CD4-positive, alpha-beta T cell treated with Interferon gamma for 1 hour (primary cell): ENCODE measurements around the gene PLEKHD1.
"Not testable (repeated sequence)": the region's sequence is repeated elsewhere in the genome, so short reads cannot be mapped to it uniquely, and the experiment has no call there.

ENCODE experiments used
- DNase-seq: peaks from one replicate; pipeline ENCODE4 v3.0.0-alpha.2; 2020

Gene PLEKHD1

DNA sequence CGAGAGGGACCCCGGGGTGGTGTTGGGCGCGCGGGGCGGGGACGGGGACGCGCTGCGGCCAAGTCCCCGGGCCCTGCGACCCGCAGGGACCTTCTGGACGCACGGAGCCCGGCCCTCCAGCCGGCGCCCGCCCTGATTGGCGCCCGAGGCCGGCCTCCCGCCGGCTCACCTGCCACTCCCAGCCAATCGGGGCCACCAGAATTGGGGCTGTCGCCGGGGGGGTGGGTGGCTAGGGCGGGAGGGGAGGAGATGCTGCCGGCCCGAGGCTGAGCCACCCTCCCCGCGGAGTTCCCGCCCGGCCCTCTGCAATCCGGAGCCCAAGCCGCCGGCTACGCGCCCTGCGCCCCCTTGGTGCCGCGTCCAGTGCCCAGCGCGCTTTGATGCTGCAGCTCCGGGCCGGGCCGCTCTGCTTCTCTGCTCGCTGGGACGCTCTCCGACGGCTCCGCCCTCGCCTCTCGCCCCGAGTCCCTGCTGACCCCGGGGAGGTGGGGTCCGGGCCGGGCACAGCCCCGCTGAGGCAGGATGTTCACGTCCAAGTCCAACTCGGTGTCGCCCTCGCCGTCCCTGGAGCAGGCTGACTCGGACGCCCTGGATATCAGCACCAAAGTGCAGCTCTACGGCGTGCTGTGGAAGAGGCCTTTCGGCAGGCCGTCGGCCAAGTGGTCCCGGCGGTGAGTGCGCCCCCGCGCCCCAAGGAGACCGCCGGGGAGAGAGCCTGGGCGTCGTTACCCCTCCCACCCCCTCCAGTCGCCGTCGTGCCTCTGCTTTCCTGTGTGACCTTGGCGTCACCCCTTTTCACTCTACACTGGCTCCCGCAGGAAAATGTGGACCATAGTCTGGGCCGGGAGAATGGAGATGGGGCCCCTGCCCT is at the start of gene PLEKHD1:
Gene PLEKHD1 (plus strand): TSS at position 285 of the 871 bp plus-strand sequence. CDS start 238 bp downstream, at position 523.
- DNase-seq: no peak

DNA sequence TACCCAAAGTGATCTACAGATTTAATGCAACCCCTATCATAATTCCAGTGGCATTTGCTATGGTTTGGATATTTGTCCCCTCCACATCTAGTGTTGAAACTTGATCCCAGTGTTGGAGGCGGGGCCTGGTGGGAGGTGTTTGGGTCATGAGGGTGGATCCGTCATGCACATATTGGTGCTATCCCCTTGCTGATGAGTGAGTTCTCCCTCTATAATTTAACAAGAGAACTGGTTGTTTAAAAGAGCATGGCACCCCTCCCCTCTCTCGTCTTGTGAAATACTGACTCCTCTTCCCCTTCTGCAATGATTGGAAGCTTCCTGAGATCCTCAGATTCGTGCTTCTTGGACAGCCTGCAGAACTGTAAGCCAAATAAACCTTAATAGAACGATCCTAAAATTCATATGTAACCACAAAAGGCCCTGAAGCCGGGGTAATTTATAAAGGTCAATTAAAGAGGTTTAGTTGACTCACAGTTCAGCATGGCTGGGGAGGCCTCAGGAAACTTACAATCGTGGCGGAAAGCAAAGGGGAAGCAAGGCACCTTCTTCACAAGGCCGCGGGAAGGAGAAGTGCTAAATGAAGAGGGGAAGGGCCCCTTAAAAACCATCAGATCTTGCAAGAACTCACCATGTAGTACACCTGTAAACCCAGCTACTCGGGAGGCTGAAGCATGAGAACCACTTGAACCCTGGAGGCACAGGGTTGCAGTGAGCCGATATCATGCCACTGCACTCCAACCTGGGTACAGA is 44.8 kb upstream of the PLEKHD1 start:
- DNase-seq: no peak

DNA sequence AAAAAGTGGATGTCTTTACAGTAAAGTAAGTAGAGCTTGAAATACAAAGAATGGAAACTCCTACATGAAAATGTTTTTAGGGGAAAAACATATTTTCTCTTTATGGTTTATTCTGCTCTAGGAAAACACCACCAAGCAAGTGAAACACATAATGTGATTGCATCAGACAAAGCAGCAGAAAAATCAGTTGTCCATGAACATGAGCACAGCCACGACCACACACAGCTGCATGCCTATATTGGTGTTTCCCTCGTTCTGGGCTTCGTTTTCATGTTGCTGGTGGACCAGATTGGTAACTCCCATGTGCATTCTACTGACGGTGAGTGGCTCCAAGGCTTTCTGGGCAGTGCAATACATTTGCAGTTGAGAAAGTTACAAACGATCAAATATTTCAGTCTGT is 42.6 kb upstream of the PLEKHD1 start:
- DNase-seq: no peak

DNA sequence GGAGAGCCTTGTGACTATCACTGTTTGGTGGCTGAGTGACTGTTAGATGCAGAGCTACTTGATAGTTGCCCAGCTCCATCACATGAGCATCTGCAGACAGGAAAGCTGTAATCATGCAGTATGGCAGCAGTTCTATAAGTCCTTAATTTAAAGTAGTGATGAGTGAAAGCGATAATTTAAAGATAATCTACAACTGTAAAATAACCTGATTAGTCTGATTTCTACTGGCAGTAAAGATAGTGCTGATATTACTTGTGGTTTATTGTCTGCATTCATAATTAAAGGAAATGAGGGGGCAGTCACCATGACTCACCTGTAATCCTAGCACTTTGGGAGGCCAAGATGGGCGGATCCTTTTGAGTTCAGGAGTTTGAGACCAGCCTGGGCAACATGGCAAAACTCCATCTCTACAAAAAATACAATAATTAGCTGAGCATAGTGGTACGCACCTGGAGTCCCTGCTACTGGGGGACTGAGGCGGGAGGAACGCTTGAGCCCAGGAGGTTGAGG is 41.2 kb upstream of the PLEKHD1 start:
- DNase-seq: no peak

DNA sequence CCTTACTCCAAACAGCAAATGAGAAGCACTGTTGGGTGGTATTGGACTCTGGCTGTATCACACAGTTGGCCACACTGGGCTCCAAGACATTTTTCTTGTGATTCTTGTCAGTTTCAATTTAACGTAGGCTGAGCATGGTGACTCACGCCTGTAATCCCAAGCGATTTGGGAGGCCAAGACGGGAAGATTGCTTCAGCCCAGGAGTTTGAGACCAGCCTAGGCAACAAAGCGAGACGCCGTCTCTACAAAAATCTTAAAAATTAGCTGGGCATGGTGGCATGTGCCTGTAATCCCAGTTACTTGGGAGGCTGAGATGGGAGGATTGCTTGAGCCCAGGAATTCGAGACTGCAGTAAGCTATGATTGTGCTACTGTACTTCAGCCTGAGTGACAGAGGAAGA is 35.3 kb upstream of the PLEKHD1 start:
- no peak for DNase-seq

DNA sequence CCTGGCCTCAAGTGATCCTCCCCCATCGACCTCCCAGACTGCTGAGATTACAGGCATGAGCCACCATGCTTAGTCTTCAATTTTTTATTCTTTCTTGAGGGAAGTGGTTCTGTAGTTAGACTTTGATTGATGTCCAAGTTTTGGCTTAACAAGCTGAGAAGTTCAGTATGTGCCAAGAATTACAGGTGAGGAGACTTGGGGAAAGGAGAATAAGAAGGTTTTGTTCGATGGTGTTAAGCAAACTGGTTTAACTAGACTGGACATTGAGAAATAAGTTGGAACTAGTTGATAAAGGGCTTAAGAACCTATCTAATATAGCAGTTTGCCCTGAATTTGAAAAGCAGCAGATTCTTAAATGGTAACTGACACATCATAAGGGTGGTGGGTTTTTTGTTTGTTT is 32.6 kb upstream of the PLEKHD1 start:
- no peak for DNase-seq

DNA sequence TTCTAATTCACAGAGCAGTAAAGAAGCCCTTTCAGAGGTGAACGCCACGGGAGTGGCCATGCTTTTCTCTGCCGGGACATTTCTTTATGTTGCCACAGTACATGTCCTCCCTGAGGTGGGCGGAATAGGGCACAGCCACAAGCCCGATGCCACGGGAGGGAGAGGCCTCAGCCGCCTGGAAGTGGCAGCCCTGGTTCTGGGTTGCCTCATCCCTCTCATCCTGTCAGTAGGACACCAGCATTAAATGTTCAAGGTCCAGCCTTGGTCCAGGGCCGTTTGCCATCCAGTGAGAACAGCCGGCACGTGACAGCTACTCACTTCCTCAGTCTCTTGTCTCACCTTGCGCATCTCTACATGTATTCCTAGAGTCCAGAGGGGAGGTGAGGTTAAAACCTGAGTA is 26.2 kb upstream of the PLEKHD1 start:
- no peak for DNase-seq

DNA sequence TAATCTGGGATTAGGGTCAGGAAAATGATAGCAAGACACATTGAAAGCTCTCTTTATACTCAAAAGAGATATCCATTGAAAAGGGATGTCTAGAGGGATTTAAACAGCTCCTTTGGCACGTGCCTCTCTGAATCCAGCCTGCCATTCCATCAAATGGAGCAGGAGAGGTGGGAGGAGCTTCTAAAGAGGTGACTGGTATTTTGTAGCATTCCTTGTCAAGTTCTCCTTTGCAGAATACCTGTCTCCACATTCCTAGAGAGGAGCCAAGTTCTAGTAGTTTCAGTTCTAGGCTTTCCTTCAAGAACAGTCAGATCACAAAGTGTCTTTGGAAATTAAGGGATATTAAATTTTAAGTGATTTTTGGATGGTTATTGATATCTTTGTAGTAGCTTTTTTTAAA is 25.4 kb upstream of the PLEKHD1 start:
- DNase-seq: no peak

DNA sequence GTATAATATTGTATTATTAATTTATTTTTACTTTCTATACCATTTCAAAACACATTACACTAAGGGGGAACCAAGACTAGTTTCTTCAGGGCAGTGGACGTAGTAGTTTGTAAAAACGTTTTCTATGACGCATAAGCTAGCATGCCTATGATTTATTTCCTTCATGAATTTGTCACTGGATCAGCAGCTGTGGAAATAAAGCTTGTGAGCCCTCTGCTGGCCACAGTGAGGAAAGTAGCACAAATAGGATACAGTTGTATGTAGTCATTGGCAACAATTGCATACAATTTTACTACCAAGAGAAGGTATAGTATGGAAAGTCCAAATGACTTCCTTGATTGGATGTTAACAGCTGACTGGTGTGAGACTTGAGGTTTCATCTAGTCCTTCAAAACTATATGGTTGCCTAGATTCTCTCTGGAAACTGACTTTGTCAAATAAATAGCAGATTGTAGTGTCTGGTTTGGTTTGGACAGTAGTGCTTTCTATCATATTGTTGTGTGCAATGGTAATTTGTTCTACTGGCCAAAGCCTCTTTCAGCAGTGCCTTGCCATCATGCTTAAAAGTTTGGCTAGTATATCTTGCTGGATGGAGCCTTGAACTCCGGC is 24.3 kb upstream of the PLEKHD1 start:
- peak; percentile 58 for DNase-seq

DNA sequence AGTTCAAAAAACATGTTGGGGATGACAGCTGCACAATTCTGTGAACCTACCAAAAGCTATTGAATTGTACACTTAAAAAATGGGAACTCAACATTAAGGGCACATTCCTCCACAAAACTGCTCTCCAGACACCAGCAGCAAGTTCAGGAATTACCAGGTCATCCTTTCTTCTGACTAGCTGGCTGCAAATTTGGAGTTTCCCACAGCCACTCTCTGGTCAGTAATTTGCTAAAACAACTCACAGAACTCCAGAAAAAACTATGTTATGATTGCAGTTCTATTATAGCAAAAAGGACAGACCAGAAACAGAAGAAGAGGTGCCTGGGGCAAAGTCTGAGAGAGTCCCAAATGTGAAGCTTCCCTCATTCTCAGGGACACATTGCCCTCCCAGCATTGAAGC is 20.1 kb upstream of the PLEKHD1 start:
- DNase-seq: no peak

DNA sequence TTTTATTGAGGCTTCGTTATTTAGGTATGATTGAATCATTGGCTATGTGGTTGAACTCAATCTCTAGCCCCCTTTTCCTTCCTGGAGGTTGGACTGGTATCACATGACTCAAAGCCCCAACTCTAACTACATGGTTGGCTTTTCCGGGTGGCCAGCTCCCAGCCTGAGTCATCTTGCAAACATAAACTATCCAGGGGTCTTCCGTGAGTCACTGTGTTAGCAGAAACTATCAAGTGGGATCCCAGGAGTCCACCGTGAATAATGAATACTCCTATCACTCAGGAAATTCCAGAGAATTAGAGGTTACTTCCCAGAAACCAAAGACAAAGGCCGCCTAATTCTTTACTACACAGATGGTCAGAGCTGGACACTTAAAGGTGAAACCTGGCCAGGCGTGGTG is 19.7 kb upstream of the PLEKHD1 start:
- no peak for DNase-seq

DNA sequence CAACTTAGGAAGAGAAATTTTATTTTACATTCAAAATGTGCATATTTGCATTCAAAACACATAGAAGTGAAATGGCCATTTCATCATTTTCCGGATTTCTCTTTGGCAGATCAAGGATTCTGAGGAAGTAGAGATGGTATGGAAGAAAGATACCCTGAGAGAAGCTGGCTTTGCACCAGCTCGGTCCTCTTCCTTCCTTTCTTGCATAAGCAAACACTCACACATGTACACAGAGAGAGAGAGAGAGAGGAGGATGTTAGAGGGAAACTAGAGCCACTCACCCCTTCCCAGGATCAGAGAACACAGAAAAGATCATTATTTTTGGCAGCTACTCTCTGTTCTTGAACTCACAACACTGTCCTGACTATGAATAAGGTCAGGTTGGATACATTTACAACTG is 15.6 kb upstream of the PLEKHD1 start:
- DNase-seq: no peak

DNA sequence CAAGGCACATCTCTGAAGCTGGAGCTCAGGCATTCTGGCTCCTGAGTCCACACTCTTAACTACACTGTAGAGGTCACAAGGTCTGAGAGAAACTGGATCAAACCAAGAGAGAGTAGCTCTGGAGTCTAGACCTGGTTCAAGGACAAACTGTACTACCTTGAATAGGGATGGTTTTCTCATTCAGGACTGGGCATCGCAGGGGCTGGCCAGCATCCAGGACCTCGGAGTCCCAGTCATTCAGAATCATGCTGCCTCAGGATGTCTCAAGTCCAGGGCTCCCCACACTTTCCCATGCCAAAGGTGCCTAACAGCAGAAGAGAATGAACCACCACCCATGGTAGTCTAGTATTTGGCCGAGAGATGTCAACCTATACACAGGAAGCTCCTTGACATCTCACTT is 13.1 kb upstream of the PLEKHD1 start:
- no peak for DNase-seq

DNA sequence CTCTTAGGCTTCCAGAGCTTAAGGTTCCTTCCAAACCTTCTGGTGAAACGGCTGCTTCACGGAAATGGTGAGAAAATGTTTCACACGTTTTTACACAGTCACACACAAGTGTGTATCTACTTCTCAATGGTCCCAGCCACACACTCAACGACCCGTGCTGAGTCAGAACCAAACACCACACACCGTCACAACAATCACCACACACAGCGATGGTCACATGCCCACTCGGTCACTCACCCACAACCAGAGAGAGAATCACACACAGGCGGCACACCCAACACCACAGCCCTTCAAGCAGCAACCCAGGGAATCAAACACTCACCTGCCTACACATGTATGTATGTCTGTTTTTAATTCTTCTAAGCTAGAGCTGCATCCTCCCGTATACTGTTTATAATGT is 12.6 kb upstream of the PLEKHD1 start:
- no peak for DNase-seq

DNA sequence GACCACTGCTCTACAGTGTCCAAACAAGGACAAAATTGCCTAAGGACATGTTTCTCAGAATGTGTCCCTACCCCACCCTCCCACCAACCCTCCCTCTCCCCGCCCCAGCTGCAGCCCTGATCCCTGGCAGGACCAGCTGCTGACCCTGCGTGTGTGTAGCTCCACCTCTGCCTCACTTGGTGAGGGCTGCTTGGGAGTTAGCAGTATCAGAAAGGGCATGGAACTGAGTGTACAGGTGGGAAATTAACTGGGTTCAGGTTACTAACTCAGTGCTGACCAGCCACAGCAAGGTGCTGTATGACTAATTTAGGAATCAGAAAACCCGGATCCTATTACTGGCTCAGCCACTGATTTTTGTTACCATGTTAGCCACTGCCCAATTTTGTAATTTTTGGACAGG is 11.3 kb upstream of the PLEKHD1 start:
- no peak for DNase-seq

DNA sequence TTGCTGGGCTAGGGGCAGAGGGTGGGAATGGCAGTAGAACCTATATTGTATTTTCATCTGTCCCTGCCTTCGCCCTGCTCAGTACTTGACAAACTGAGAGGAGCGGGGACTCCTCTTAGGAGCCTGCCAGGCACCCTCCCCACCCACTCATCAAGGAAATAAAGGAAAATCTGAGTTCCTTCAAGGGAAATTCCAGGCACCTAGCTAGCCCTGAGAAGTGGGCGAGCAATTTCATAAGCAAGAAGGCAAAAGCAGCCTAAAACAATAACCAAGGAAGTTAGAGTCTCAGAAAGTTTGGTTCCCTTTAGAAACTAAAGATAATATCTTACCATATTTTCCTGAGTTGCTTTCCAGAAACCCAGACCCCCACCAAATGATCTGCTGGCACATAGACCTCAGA is 10.6 kb upstream of the PLEKHD1 start:
- no peak for DNase-seq

DNA sequence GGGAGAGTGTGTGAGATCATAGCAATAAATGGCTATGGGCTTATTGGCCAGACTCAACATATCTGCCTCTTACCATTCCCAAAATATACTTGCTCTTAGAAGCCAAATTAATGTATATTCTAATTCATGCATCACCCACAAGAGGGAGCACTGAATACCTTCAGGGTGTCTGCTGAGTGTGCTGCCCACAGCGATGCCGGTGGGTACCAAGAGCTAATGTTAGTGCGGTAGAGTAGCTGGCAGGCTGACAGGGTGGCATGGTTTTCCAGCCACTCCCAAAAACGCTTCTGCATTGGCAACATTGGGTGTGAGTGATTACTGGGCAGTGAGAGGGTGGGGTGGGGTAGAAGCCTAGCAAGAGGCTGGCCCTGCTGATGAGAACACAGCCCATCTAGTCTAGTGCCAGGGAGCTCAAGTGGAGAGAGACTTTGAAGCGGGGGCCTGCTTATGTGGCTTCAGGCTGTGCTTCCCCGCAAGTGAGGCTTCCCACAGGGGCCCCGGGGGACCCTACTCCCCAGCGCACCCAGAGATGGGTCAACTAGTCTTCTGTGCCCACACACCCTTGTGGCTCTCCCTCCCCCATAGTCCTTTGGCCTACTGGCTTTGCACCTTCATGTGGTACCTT is 9.2 kb upstream of the PLEKHD1 start:
- no peak for DNase-seq

DNA sequence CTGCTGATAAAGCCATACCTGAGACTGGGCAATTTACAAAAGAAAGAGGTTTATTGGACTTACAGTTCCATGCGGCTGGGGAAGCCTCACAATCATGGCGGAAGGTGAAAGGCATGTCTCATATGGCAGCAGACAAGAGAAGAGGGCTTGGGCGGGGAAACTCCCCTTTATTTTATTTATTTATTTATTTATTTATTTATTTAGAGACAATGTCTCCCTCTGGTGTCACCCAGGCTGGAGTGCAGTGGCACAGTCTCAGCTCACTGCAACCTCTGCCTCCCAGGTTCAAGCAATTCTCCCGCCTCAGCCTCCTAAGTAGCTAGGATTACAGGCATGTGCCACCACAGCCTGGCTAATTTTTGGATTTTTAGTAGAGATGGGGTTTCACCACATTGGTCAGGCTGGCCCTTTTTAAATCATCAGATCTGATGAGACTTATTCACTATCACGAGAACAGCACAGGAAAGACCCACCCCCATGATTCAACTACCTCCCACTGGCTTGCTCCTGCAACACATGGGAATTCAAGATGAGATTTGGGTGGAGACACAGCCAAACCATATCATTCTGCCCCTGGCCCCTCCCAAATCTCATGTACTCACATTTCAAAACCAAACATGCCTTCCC is 7.6 kb upstream of the PLEKHD1 start:
- not testable (repeated sequence) for DNase-seq

DNA sequence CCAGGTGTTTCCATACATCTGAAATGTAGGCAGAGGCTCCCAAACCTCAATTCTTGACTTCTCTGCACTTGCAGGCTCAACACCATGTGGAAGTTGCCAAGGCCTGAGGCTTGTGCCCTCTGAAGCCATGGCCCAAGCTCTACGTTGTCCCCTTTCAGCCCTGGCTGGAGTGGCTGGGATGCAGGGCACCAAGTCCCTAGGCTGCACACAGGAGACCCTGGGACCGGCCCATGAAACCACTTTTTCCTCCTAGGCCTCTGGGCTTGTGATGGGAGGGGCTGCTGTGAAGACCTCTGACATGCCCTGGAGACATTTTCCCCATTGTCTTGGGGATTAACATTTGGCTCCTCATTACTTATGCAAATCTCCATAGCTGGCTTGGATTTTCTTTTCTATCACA is 6.5 kb upstream of the PLEKHD1 start:
- DNase-seq: not testable (repeated sequence)

DNA sequence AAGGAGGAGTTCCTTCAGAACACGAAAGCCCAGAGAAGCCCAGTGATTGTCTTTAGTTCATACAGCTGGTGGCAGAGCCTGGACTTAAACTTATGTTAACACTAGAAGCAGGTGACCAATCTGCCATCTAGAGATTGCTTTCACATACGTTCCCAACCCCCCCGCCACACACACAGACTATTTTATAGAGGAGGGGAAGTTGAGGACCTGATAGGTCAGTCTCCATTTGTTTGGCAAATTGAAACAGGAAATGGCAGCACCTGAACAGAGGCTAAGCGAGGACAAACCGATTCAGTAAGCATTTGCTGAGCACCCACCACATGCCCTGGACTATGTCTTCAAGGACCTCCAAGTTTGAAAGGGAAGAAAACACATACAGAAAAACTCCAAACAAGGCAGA is 4.8 kb upstream of the PLEKHD1 start:
- DNase-seq: no peak

DNA sequence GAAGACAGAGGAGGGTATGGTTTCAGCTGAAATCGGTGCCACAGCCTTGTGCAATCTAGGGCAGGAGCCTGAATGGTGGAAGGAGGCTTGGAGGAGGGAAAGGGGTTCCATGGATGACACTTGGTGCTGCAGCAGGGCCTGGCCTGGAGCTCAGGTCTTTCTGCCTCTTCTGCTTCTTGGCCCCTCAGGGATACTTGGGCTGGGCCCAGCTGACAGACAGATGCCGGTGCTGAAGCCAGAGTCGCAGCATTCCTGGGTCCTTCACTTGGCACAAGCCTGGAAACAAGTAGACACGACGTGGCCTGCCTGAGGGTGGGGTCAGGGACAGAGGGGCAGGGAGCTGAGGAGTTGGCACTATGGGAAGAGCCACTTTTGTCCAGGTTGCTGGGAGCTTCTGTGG is 4.4 kb upstream of the PLEKHD1 start:
- DNase-seq: no peak

DNA sequence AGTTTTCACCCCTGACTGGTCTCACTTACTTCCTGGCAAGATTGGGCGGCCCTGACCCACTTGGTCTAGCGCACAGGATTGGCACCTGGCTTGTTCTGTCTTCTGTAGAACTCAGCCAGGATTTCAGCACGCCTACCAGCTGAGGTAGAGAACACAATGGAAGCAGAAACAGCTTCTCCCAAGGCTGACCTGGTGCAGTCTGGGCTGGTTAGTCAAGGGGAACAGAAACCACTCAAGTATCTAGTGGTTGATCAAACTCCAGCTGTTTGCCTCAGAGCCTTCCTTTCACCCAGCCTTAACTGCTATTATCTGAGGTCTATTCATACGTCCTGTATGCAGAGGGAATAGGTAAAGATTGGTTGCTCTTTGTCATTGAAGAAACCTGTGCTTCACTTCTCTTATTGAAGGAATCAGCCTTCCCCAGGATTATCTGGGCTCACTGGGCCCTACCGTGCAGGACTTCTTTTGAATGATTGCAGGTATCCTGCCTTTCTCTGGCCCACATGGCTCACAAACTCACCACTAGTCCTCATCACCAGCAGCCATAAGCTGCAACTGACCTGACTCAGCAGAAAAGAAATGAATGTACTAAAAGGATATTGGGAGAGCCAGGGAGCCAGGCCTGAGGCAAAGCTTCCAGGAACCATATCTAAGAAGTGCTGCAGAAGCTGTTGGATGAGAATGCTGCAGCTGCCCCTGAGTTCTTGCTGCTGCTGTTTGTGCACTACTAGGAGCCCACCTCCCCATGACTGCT is 2.5 kb upstream of the PLEKHD1 start:
- DNase-seq: no peak
